ENCODE results near the gene UBE4B.
A peak's percentile ranks its signal among the peaks of the same experiment; 100 is the strongest.
"Not testable (repeated sequence)": the region's sequence is repeated elsewhere in the genome, so short reads cannot be mapped to it uniquely, and the experiment has no call there.

The UBE4B gene

GRCh38 chr1:10213186-10213705 lies 180.5 kb downstream of the UBE4B start:
- DNase-seq: no peak

GRCh38 chr1:10216090-10216749 lies 183.5 kb downstream of the UBE4B start:
- peak; percentile 6 for DNase-seq

- no peak for DNase-seq
These were observed 185.1 kb downstream of the UBE4B start for GRCh38 chr1:10217748-10218441.

GRCh38 chr1:10220200-10220599 lies 187.4 kb downstream of the UBE4B start:
- no peak for DNase-seq

GRCh38 chr1:10220657-10221056 lies 187.9 kb downstream of the UBE4B start:
- not testable (repeated sequence) for DNase-seq

GRCh38 chr1:10225573-10225972 lies 192.8 kb downstream of the UBE4B start:
- DNase-seq: no peak

- no peak for DNase-seq
These were observed 195.8 kb downstream of the UBE4B start for GRCh38 chr1:10228528-10228927.

- no peak for DNase-seq
These were observed 197.1 kb downstream of the UBE4B start for GRCh38 chr1:10229903-10230302.

All from hematopoietic multipotent progenitor cell treated with erythropoietin and hydrocortisone succinate and interleukin-3 and kit ligand, for 4 days (in vitro differentiated cells).